Measurements from ENCODE around the gene RNF207. TPM values are rescaled to one million over a fixed set of nuclear protein-coding genes. Genes with fewer than 3 reads are reported as not detected.

RNF207 gene
- total RNA-seq, 1 experiment from 2014 or later, result 115 TPM

GRCh38 chr1:6270401-6270800 is 64.5 kb downstream of the RNF207 start:
- no peaks in the 10 kb centered on the region for H3K4me1 ChIP-seq (ENCODE audit: control insufficient read depth, insufficient read depth, low read length)
- H3K9me3 ChIP-seq (ENCODE audit: control insufficient read depth, insufficient read depth, low read depth, low read length), result no peaks in the 10 kb centered on the region
- TF ChIP-seq POLR2AphosphoS5 (IDR thresholded peaks at IDR 0.05; ENCODE audit: low read depth, low read length), result no peak
- TF ChIP-seq, protein P1, sequence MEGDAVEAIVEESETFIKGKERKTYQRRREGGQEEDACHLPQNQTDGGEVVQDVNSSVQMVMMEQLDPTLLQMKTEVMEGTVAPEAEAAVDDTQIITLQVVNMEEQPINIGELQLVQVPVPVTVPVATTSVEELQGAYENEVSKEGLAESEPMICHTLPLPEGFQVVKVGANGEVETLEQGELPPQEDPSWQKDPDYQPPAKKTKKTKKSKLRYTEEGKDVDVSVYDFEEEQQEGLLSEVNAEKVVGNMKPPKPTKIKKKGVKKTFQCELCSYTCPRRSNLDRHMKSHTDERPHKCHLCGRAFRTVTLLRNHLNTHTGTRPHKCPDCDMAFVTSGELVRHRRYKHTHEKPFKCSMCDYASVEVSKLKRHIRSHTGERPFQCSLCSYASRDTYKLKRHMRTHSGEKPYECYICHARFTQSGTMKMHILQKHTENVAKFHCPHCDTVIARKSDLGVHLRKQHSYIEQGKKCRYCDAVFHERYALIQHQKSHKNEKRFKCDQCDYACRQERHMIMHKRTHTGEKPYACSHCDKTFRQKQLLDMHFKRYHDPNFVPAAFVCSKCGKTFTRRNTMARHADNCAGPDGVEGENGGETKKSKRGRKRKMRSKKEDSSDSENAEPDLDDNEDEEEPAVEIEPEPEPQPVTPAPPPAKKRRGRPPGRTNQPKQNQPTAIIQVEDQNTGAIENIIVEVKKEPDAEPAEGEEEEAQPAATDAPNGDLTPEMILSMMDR (IDR thresholded peaks at IDR 0.05), result no peak
- no peak for TF ChIP-seq REST (IDR thresholded peaks at IDR 0.05; ENCODE audit: insufficient read depth in 1 of 2, low read depth in 2 of 2, low read length in 1 of 2)
- TF ChIP-seq TCF7L2 (IDR thresholded peaks at IDR 0.05; ENCODE audit: low read depth, low read length), result no peak
- TF ChIP-seq SIN3A (IDR thresholded peaks at IDR 0.05; ENCODE audit: borderline replicate concordance, insufficient read depth, low read depth, low read length), result no peak
- BruUV-seq (replicated peaks), result no TSS peak
- ChIA-PET CTCF (no interaction called here), POLR2A (no interaction called here)
- ATAC-seq, result no peak
- in situ Hi-C loops (cut with HindIII; ENCODE audit: low pct_unique_long_range_greater_than_20kb, low sequenced_read_pairs) (no loop called here), intact Hi-C loops (cut with micrococcal nuclease; ENCODE audit: unreplicated experiment) (no loop called here)
- no peak overlapping the region for H3K4me3 ChIP-seq (ENCODE audit: low read depth in 2 of 2, low read length in 2 of 2)
- H3K27me3 ChIP-seq (ENCODE audit: control insufficient read depth, insufficient read depth, low read length), result no peaks in the 10 kb centered on the region
- no peak for DNase-seq (ENCODE audit: low read depth, low spot score)
- H3K36me3 ChIP-seq (ENCODE audit: control insufficient read depth, insufficient read depth, low read length), result no peaks in the 10 kb centered on the region
- H3K27ac ChIP-seq (ENCODE audit: low read length), result no peak overlapping the region

Other genes starting within 250 kb of the RNF207 start
- 20.1 TPM for gene NPHP4, start 213.7 kb upstream of the RNF207 start, total RNA-seq (2021; ENCODE audit: unreplicated experiment)
- gene KCNAB2, start 160.2 kb upstream of the RNF207 start, total RNA-seq (2021; ENCODE audit: unreplicated experiment), result 27.6 TPM
- gene CHD5, start 25.8 kb upstream of the RNF207 start, total RNA-seq (2021; ENCODE audit: unreplicated experiment), result 62.9 TPM
- gene RPL22, start 6.5 kb upstream of the RNF207 start, total RNA-seq (2021; ENCODE audit: unreplicated experiment), result 309 TPM
- 81.0 TPM for gene ICMT, start 29.8 kb downstream of the RNF207 start, total RNA-seq (2021; ENCODE audit: unreplicated experiment)
- not detected for gene HES3, start 38.1 kb downstream of the RNF207 start, total RNA-seq (2021; ENCODE audit: unreplicated experiment)
- gene GPR153, start 55.0 kb downstream of the RNF207 start, total RNA-seq (2021; ENCODE audit: unreplicated experiment), result 5.5 TPM
- 120 TPM for gene ACOT7, start 187.6 kb downstream of the RNF207 start, total RNA-seq (2021; ENCODE audit: unreplicated experiment)
- 11.1 TPM for gene HES2, start 213.8 kb downstream of the RNF207 start, total RNA-seq (2021; ENCODE audit: unreplicated experiment)
- 8.5 TPM for gene ESPN, start 218.7 kb downstream of the RNF207 start, total RNA-seq (2021; ENCODE audit: unreplicated experiment)

Measured in Panc1 (cell line).